ENCODE measurements around the gene KCTD1.

DNA sequence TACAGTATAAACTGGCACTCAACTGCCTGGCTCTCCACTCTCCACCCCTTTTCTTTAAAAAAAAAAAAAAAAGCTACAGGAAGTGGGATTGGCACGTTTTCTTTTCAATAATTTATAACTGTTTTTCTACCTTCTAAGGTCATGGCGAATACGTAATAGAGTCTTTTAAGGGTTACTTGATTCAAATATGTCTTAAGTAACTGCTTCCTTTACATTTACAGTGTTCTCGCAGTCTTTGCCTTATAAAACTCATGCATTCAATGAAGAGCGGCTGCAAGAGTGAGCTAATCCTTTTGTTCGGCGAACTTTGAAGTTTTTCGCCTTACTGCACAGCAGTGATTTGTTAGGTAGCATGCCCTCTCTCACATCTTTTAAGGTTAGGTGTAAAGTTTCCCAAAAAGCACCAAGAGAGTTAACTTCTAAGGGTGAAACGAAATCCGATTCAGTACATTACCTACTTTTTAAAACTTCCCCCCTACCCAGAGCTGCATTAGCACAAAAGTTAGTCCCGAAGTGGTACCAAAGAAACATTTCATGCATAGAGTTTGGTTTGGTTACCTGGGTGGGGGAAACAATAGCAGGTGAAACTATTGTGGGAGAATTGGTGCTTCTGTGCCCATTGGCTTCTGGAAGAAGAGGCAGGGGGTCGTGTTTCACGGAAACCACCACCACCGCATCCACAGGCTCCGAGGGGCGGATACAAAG lies 2.0 kb downstream of the KCTD1 start:
- no peak for TF ChIP-seq POLR2AphosphoS5 (IDR thresholded peaks at IDR 0.05)
- TF ChIP-seq CTCF (IDR thresholded peaks at IDR 0.05), result no peak
- no peak for TF ChIP-seq POLR2A (IDR thresholded peaks at IDR 0.05)

All from stomach (tissue), 4 donors.